Endothelial cell of umbilical vein (primary cell): Measurements from ENCODE around the gene LAMB3. TPM values are rescaled to one million over a fixed set of nuclear protein-coding genes. Genes with fewer than 3 reads are reported as not detected.

Experiments used
- BruUV-seq: library from RNA; stranded (reverse); fragments of 400-500 nt; replicated peaks from 2 replicates; lab custom pipeline; 2021; lab: Mats Ljungman, UMichigan
- CTCF ChIA-PET: fragments of 300-600, 350-600 bp; sonication (Branson Sonifier 250); formaldehyde crosslinking; loops from one replicate; lab custom pipeline; 2021; ENCODE audit warnings: antibody characterized with exemption, inconsistent platforms; lab: Charles Lee
- POLR2A ChIA-PET: fragments of 300-600, 350-600 bp; sonication (Branson Sonifier 250); formaldehyde crosslinking; loops from one replicate; lab custom pipeline; 2021; ENCODE audit warnings: antibody characterized with exemption, inconsistent platforms; lab: Charles Lee
- DNase-seq: peaks from one replicate; pipeline ENCODE4 v3.0.0-alpha.2; 2011; ENCODE audit warnings: low read depth, low spot score
- FAIRE-seq: peaks from 2 replicates; lab custom pipeline; 2011; peaks lifted over from hg19 to GRCh38; lab: Jason Lieb, UNC
- H2AFZ ChIP-seq: 2 replicates; pipeline ENCODE4 v1.6.0; 2012; ENCODE audit warnings: low read depth, low read length, control low read depth, inconsistent platforms
- H3K27ac ChIP-seq: 2 replicates; pipeline ENCODE4 v1.5.1; 2011; ENCODE audit warnings: low read depth, mild to moderate bottlenecking, control low read depth, low read length, moderate library complexity; ENCODE audit not compliant: insufficient read depth
- H3K27me3 ChIP-seq, 2 experiments: 2 replicates each; pipeline versions ENCODE4 v1.6.0 to v1.6.1; 2011; ENCODE audit warnings: low read length in 2 of 2, mixed read lengths in 1 of 2; ENCODE audit not compliant: control insufficient read depth in 2 of 2, insufficient read depth in 2 of 2
- H3K36me3 ChIP-seq, 2 experiments: 2 replicates in 1 of 2; 3 replicates in 1 of 2; pipeline ENCODE4 v1.5.1; 2011; ENCODE audit warnings: low read length in 2 of 2, mild to moderate bottlenecking in 1 of 2, moderate library complexity in 1 of 2; ENCODE audit not compliant: control insufficient read depth in 2 of 2, insufficient read depth in 2 of 2; ENCODE audit errors: extremely low read depth in 1 of 2
- H3K4me1 ChIP-seq: 3 replicates; pipeline ENCODE4 v1.5.1; 2011; ENCODE audit warnings: mild to moderate bottlenecking, low read length; ENCODE audit not compliant: control insufficient read depth, insufficient read depth; ENCODE audit errors: extremely low read depth
- H3K4me2 ChIP-seq: 2 replicates; pipeline ENCODE4 v1.6.1; 2011; ENCODE audit warnings: low read length, control low read depth, mixed read lengths; ENCODE audit not compliant: insufficient read depth
- H3K4me3 ChIP-seq, 3 experiments: fragments of 200-600 bp in 1 of 3; sonication (generic), shearing (Covaris generic) in 1 of 3; replicated peaks in 1 of 3; 2 replicates each; pipeline ENCODE4 v1.5.1; 2011 to 2016; ENCODE audit warnings: control low read depth in 3 of 3, low read length in 3 of 3, mild to moderate bottlenecking in 2 of 3, inconsistent platforms in 1 of 3, low read depth in 1 of 3, moderate library complexity in 1 of 3; ENCODE audit not compliant: insufficient read depth in 1 of 3
- H3K79me2 ChIP-seq: 2 replicates; pipeline ENCODE4 v1.6.0; 2012; ENCODE audit warnings: low read length, inconsistent platforms; ENCODE audit not compliant: control insufficient read depth, insufficient read depth
- H3K9ac ChIP-seq: replicated peaks from 2 replicates; pipeline ENCODE3; 2011; ENCODE audit warnings: low read length, control low read depth; ENCODE audit not compliant: insufficient read depth; ENCODE audit errors: extremely low read depth
- H3K9me1 ChIP-seq: replicated peaks from 3 replicates; pipeline ENCODE4 v1.6.0; 2011; ENCODE audit warnings: mild to moderate bottlenecking, low read length; ENCODE audit not compliant: control insufficient read depth, insufficient read depth; ENCODE audit errors: extremely low read depth
- H3K9me3 ChIP-seq: replicated peaks from 2 replicates; pipeline ENCODE4 v1.5.1; 2012; ENCODE audit warnings: low read length, inconsistent platforms; ENCODE audit not compliant: control insufficient read depth, insufficient read depth
- H4K20me1 ChIP-seq: replicated peaks from 2 replicates; pipeline ENCODE3; 2011; ENCODE audit warnings: mild to moderate bottlenecking, low read length; ENCODE audit not compliant: control insufficient read depth, insufficient read depth; ENCODE audit errors: extremely low read depth
- CTCF ChIP-seq, 2 donors: IDR thresholded peaks; 1 replicate in 1 of 2; 2 replicates in 1 of 2; pipeline ENCODE4 v1.5.1; 2011; ENCODE audit warnings: low read length in 2 of 2, mild to moderate bottlenecking in 2 of 2, moderate library complexity in 2 of 2, control low read depth in 1 of 2, inconsistent platforms in 1 of 2, low read depth in 1 of 2; ENCODE audit not compliant: insufficient read depth in 1 of 2; ENCODE audit errors: extremely low read depth in 1 of 2
- EZH2 ChIP-seq: IDR thresholded peaks from 2 replicates; pipeline ENCODE4 v1.6.1; 2012; ENCODE audit warnings: borderline replicate concordance, low read depth, mild to moderate bottlenecking, moderate library complexity, low read length, inconsistent platforms; ENCODE audit not compliant: severe bottlenecking
- FOS ChIP-seq: IDR thresholded peaks from 2 replicates; pipeline ENCODE4 v1.6.1; 2011; ENCODE audit warnings: mild to moderate bottlenecking, low read length, moderate library complexity, borderline replicate concordance; ENCODE audit not compliant: insufficient read depth
- GATA2 ChIP-seq: IDR thresholded peaks from 2 replicates; pipeline ENCODE4 v1.7.0; 2011; ENCODE audit warnings: low read depth, mild to moderate bottlenecking, moderate library complexity, mixed read lengths, low read length; ENCODE audit not compliant: insufficient read length, insufficient read depth
- JUN ChIP-seq: IDR thresholded peaks from 2 replicates; pipeline ENCODE4 v1.6.1; 2011; ENCODE audit warnings: borderline replicate concordance, low read depth; ENCODE audit not compliant: insufficient read length, insufficient read depth
- MAX ChIP-seq: IDR thresholded peaks from 2 replicates; pipeline ENCODE4 v1.6.1; 2011; ENCODE audit not compliant: insufficient read depth, insufficient read length
- MYC ChIP-seq: IDR thresholded peaks from one replicate; pipeline ENCODE4 v1.6.1; 2011; ENCODE audit warnings: mild to moderate bottlenecking, low read depth, low read length
- POLR2A ChIP-seq: IDR thresholded peaks from 2 replicates; pipeline ENCODE4 v1.6.1; 2012; ENCODE audit warnings: low read depth, mild to moderate bottlenecking, control low read depth, low read length
- POLR2AphosphoS5 ChIP-seq: IDR thresholded peaks from 2 replicates; pipeline ENCODE4 v1.6.1; 2012; ENCODE audit warnings: low read depth, mild to moderate bottlenecking, control low read depth, low read length, moderate library complexity; ENCODE audit not compliant: insufficient read depth
- dilution Hi-C: fragments of 300-500 bp; cut with MboI; formaldehyde crosslinking; loops from one replicate; pipeline ENCODE4 v1.15.0; 2019; ENCODE audit warnings: low sequenced_read_pairs; ENCODE audit not compliant: extremely low pct_ligation_motif_present
- intact Hi-C: fragments of 100-400 bp; cut with micrococcal nuclease; formaldehyde crosslinking; loops from one replicate; pipeline ENCODE4 v1.10.0; 2022
- polyA plus RNA-seq, 4 experiments: library from polyadenylated mRNA; depleted of rRNA in 3 of 4; stranded (reverse) in 3 of 4; unstranded in 1 of 4; fragments of >200 nt; gene quantifications; 2 replicates each; pipeline versions ENCODE4 v1.2.1 to v1.2.3, GENCODE V29; 2011 to 2012; ENCODE audit warnings: missing spikeins in 1 of 4
- total RNA-seq: library from RNA; stranded (reverse); gene quantifications from 2 replicates; pipeline ENCODE4 v1.2.3, GENCODE V29; 2021

The LAMB3 gene
- total and polyA plus RNA-seq, 2 donors (not counting 3 experiments of a cell fraction or from before 2014, with no cell fraction given), result 2.6 to 3.1 TPM

GRCh38 chr1:209569455-209570207, 82.6 kb downstream of the LAMB3 start:
- H3K9ac ChIP-seq, result no peak overlapping the region
- CTCF ChIA-PET, result interaction anchor here (0.6 to 5.0 kb wide), 51 partner anchors 9 to 835 kb away, joined by 3 to 119 read pairs (median 4); partner anchors contain the start of genes C1orf74, CAMK1G and G0S2
- H3K79me2 ChIP-seq, result no peaks in the 10 kb centered on the region
- H3K4me2 ChIP-seq, result peak overlapping the region; percentile 21
- peak; percentile 74 for DNase-seq
- no peak overlapping the region for H3K27ac ChIP-seq
- no peaks in the 10 kb centered on the region for H3K36me3 ChIP-seq
- no peak overlapping the region for H3K4me3 ChIP-seq
- H3K4me1 ChIP-seq, result no peaks in the 10 kb centered on the region
- dilution Hi-C loops (no loop called here), intact Hi-C loops (loop anchor here (1.0 to 10.0 kb wide), 5 partner anchors 58 to 415 kb away; no protein-coding TSS in a partner anchor)
- no peaks in the 10 kb centered on the region for H3K9me1 ChIP-seq
- no peak for TF ChIP-seq JUN
- no peak for TF ChIP-seq POLR2A
- peak; percentile 76 to 83 for TF ChIP-seq CTCF (IDR thresholded peaks at IDR 0.05; ENCODE audit: extremely low read depth in 1 of 2, insufficient read depth in 1 of 2, low read depth in 1 of 2, low read length in 2 of 2)
- TF ChIP-seq POLR2AphosphoS5, result no peak
- TF ChIP-seq GATA2, result no peak
- TF ChIP-seq EZH2, result no peak
- TF ChIP-seq MYC, result no peak
- no peak for TF ChIP-seq MAX
- no peak for TF ChIP-seq FOS
- FAIRE-seq, result peak; percentile 69
- no peaks in the 10 kb centered on the region for H4K20me1 ChIP-seq
- no TSS peak for BruUV-seq
- POLR2A ChIA-PET, result no interaction called here
- peak overlapping the region; percentile 58 for H2AFZ ChIP-seq
- H3K9me3 ChIP-seq, result no peaks in the 10 kb centered on the region
- H3K27me3 ChIP-seq, result peaks cover 21 to 23% of the 10 kb centered on the region in 2 experiments
